Hepatocyte (in vitro differentiated cells): ENCODE data around the gene RER1. TPM values are rescaled to one million over a fixed set of nuclear protein-coding genes. Genes with fewer than 3 reads are reported as not detected.

Experiments
- DNase-seq: peaks from one replicate; pipeline ENCODE4 v3.0.0-alpha.2; 2016; ENCODE audit warnings: low spot score
- H2AFZ ChIP-seq: fragments of 200-600 bp; sonication (generic); 2 replicates; pipeline ENCODE4 v1.6.0; 2016; ENCODE audit warnings: antibody characterized with exemption, mild to moderate bottlenecking
- H3K27ac ChIP-seq: fragments of 200-600 bp; sonication (generic); 2 replicates; pipeline ENCODE4 v1.5.1; 2016; ENCODE audit warnings: mild to moderate bottlenecking
- H3K27me3 ChIP-seq: fragments of 200-600 bp; sonication (generic); 2 replicates; pipeline ENCODE4 v1.6.1; 2016
- H3K36me3 ChIP-seq: fragments of 200-600 bp; sonication (generic); replicated peaks from 2 replicates; pipeline ENCODE4 v1.5.1; 2016; ENCODE audit warnings: low read depth; ENCODE audit not compliant: insufficient read depth
- H3K4me1 ChIP-seq: fragments of 200-600 bp; sonication (generic); 2 replicates; pipeline ENCODE4 v1.5.1; 2016; ENCODE audit warnings: mild to moderate bottlenecking, moderate library complexity; ENCODE audit not compliant: insufficient read depth
- H3K4me2 ChIP-seq: fragments of 200-600 bp; sonication (generic); 2 replicates; pipeline ENCODE4 v1.6.0; 2016
- H3K4me3 ChIP-seq: fragments of 200-600 bp; sonication (generic); 2 replicates; pipeline ENCODE4 v1.5.1; 2016; ENCODE audit warnings: mild to moderate bottlenecking
- H3K79me2 ChIP-seq: fragments of 200-600 bp; sonication (generic); 2 replicates; pipeline ENCODE4 v1.6.0; 2017; ENCODE audit warnings: mild to moderate bottlenecking
- H3K9me2 ChIP-seq: fragments of 200-600 bp; sonication (generic); replicated peaks from 2 replicates; pipeline ENCODE4 v1.6.0; 2017; ENCODE audit warnings: mild to moderate bottlenecking; ENCODE audit not compliant: insufficient read depth
- H3K9me3 ChIP-seq: fragments of 200-600 bp; sonication (generic); 2 replicates; pipeline ENCODE4 v1.5.1; 2016; ENCODE audit warnings: low read depth, mild to moderate bottlenecking
- H4K20me1 ChIP-seq: fragments of 200-600 bp; sonication (generic); 2 replicates; pipeline ENCODE4 v1.6.0; 2016; ENCODE audit warnings: mild to moderate bottlenecking; ENCODE audit not compliant: insufficient read depth, poor library complexity, severe bottlenecking
- EZH2 ChIP-seq: fragments of 200-600 bp; sonication (generic); IDR thresholded peaks from 2 replicates; pipeline ENCODE4 v1.6.1; 2016; ENCODE audit warnings: antibody characterized with exemption, mild to moderate bottlenecking, borderline replicate concordance
- EZH2phosphoT487 ChIP-seq: fragments of 200-600 bp; sonication (generic); IDR thresholded peaks from one replicate; pipeline ENCODE4 v1.6.1; 2018; ENCODE audit warnings: antibody characterized with exemption, mild to moderate bottlenecking, low read depth, moderate library complexity; ENCODE audit not compliant: unreplicated experiment, severe bottlenecking
- WGBS: methylation state at CpG from one replicate; pipeline ENCODE4 v1.1.6; 2016; ENCODE audit warnings: low lambda C conversion rate; ENCODE audit errors: missing lambda C conversion rate; 5-methylcytosine and 5-hydroxymethylcytosine counted together
- polyA plus RNA-seq: library from polyadenylated mRNA; unstranded; fragments of >200 nt; fragmentation: Nextera tagmentation; extraction: Ambion mirVana; gene quantifications from 2 replicates; pipeline ENCODE4 v1.2.1, GENCODE V29; 2016
- total RNA-seq: library from RNA; depleted of rRNA; stranded (reverse); fragments of >200 nt; gene quantifications from 2 replicates; pipeline ENCODE4 v1.2.3, GENCODE V29; 2014
- TF ChIP-seq, protein P1 (sequence below): fragments of 200-600 bp; sonication (generic); IDR thresholded peaks from 2 replicates; pipeline ENCODE4 v1.5.1; 2016; ENCODE audit warnings: antibody characterized with exemption, mild to moderate bottlenecking; ENCODE audit not compliant: poor library complexity

Gene RER1
- total and polyA plus RNA-seq, 2 experiments from 2014 or later: 123 to 237 TPM

GRCh38 chr1:2408456-2408855 is 16.8 kb downstream of the RER1 start:
- Histone ChIP-seq H3K36me3 (no peaks in the 10 kb centered on the region), H3K79me2 (peaks cover 15% of the 10 kb centered on the region), H3K4me2 (no peak overlapping the region), H3K27ac (no peak overlapping the region), H3K4me1 (peaks cover 4% of the 10 kb centered on the region), H3K4me3 (no peak overlapping the region), H3K9me3 (no peaks in the 10 kb centered on the region), H3K9me2 (no peaks in the 10 kb centered on the region), H4K20me1 (no peaks in the 10 kb centered on the region), H2AFZ (no peak overlapping the region), H3K27me3 (no peaks in the 10 kb centered on the region)
- no peak for TF ChIP-seq EZH2
- 95% methylated on average over 24 of the region's 24 CpGs for WGBS
- DNase-seq: no peak

- Histone ChIP-seq H3K4me3 (no peak overlapping the region), H3K9me2 (no peaks in the 10 kb centered on the region), H3K27ac (no peak overlapping the region), H4K20me1 (no peaks in the 10 kb centered on the region), H3K27me3 (no peaks in the 10 kb centered on the region), H3K9me3 (no peaks in the 10 kb centered on the region), H2AFZ (no peak overlapping the region), H3K4me1 (peaks cover 8% of the 10 kb centered on the region), H3K36me3 (no peaks in the 10 kb centered on the region), H3K79me2 (peaks cover 15% of the 10 kb centered on the region), H3K4me2 (no peak overlapping the region)
- TF ChIP-seq EZH2phosphoT487 (no peak), EZH2 (no peak)
- TF ChIP-seq, protein P1, sequence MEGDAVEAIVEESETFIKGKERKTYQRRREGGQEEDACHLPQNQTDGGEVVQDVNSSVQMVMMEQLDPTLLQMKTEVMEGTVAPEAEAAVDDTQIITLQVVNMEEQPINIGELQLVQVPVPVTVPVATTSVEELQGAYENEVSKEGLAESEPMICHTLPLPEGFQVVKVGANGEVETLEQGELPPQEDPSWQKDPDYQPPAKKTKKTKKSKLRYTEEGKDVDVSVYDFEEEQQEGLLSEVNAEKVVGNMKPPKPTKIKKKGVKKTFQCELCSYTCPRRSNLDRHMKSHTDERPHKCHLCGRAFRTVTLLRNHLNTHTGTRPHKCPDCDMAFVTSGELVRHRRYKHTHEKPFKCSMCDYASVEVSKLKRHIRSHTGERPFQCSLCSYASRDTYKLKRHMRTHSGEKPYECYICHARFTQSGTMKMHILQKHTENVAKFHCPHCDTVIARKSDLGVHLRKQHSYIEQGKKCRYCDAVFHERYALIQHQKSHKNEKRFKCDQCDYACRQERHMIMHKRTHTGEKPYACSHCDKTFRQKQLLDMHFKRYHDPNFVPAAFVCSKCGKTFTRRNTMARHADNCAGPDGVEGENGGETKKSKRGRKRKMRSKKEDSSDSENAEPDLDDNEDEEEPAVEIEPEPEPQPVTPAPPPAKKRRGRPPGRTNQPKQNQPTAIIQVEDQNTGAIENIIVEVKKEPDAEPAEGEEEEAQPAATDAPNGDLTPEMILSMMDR: no peak
- no peak for DNase-seq
- WGBS: 95% methylated on average over 12 of the region's 13 CpGs
Measured at GRCh38 chr1:2408859-2409276, 17.2 kb downstream of the RER1 start.

DNA sequence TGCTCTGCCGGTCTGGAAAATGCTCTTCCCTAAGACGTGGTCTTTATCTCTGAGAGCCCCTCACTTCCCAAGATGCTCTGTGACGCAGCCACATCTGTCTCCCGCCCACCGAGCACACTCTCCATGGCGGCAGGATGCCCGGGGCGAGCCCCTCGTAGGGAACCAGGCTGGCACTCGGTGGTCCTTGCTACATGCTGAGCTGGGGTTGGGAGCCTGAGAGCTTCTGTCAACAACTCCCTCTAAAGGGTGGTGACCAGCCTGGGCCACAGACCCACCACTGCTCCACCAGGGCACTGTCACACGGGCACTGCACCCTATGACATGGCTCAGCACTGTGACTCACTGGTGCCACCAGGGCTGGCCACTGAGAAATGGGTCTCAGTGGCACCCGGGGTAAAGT is 18.1 kb downstream of the RER1 start:
- Histone ChIP-seq H3K27me3 (no peaks in the 10 kb centered on the region), H3K27ac (no peak overlapping the region), H3K4me3 (no peak overlapping the region), H2AFZ (no peak overlapping the region), H3K9me2 (no peaks in the 10 kb centered on the region), H3K4me1 (peaks cover 17% of the 10 kb centered on the region), H3K36me3 (no peaks in the 10 kb centered on the region), H3K9me3 (no peaks in the 10 kb centered on the region), H3K4me2 (no peak overlapping the region), H4K20me1 (no peaks in the 10 kb centered on the region), H3K79me2 (peaks cover 15% of the 10 kb centered on the region)
- no peak for DNase-seq
- TF ChIP-seq EZH2phosphoT487 (no peak), EZH2 (no peak)
- TF ChIP-seq, protein P1: no peak
- 95% methylated on average over 12 of the region's 12 CpGs for whole genome bisulfite sequencing

- peak overlapping the region; percentile 92 for H3K4me2 ChIP-seq
- H3K36me3 ChIP-seq: no peaks in the 10 kb centered on the region
- WGBS: 19% methylated on average over 28 of the region's 38 CpGs
- H2AFZ ChIP-seq: no peak overlapping the region
- peaks cover 22% of the 10 kb centered on the region for H3K4me1 ChIP-seq
- no peaks in the 10 kb centered on the region for H4K20me1 ChIP-seq
- H3K79me2 ChIP-seq: peaks cover 15% of the 10 kb centered on the region
- no peaks in the 10 kb centered on the region for H3K9me3 ChIP-seq
- H3K27me3 ChIP-seq: no peaks in the 10 kb centered on the region
- no peaks in the 10 kb centered on the region for H3K9me2 ChIP-seq
- TF ChIP-seq EZH2: no peak
- no peak for TF ChIP-seq EZH2phosphoT487
- TF ChIP-seq, protein P1: no peak
- DNase-seq: no peak
- peak overlapping the region; percentile 88 for H3K27ac ChIP-seq
- H3K4me3 ChIP-seq: peak overlapping the region; percentile 90
Measured at GRCh38 chr1:2411801-2412394, 20.3 kb downstream of the RER1 start.
